HepG2 (cell line): Measurements from ENCODE around the gene NGFR.

Experiments
- CTCF ChIP-seq: sonication (generic); formaldehyde crosslinking; IDR thresholded peaks from 2 replicates; pipeline ENCODE4 v1.5.0; 2020; ENCODE audit warnings: mild to moderate bottlenecking, missing genetic modification reagents, moderate library complexity
- ISL2 ChIP-seq: sonication (generic); formaldehyde crosslinking; IDR thresholded peaks from 2 replicates; pipeline ENCODE4 v1.5.0; 2020; ENCODE audit warnings: missing genetic modification reagents
- JUND ChIP-seq: sonication (generic); formaldehyde crosslinking; IDR thresholded peaks from 2 replicates; pipeline ENCODE4 v1.8.0; 2022; ENCODE audit warnings: mild to moderate bottlenecking, missing genetic modification reagents
- MTF1 ChIP-seq: sonication (generic); formaldehyde crosslinking; IDR thresholded peaks from 2 replicates; pipeline ENCODE4 v1.5.0; 2020; ENCODE audit warnings: missing genetic modification reagents
- MYPOP ChIP-seq: sonication (generic); formaldehyde crosslinking; IDR thresholded peaks from 2 replicates; pipeline ENCODE4 v1.8.1; 2023; ENCODE audit warnings: mild to moderate bottlenecking, moderate library complexity, missing genetic modification reagents
- RORA ChIP-seq: sonication (generic); formaldehyde crosslinking; IDR thresholded peaks from 2 replicates; pipeline ENCODE4 v1.5.0; 2020; ENCODE audit warnings: mild to moderate bottlenecking, missing genetic modification reagents, moderate library complexity
- RXRA ChIP-seq: sonication (generic); formaldehyde crosslinking; IDR thresholded peaks from 2 replicates; pipeline ENCODE4 v1.5.1; 2020; ENCODE audit warnings: missing genetic modification reagents
- TAF15 ChIP-seq: fragments of 200-400 bp; formaldehyde crosslinking; IDR thresholded peaks from one replicate; pipeline ENCODE4 v1.6.1; 2018; ENCODE audit warnings: mild to moderate bottlenecking, low read depth, low read length; ENCODE audit not compliant: poor library complexity, severe bottlenecking
- ZBTB21 ChIP-seq: sonication (generic); formaldehyde crosslinking; IDR thresholded peaks from 2 replicates; pipeline ENCODE4 v1.4.0; 2020; ENCODE audit warnings: missing genetic modification reagents
- ZBTB34 ChIP-seq: sonication (generic); formaldehyde crosslinking; IDR thresholded peaks from 2 replicates; pipeline ENCODE4 v1.8.0; 2022; ENCODE audit warnings: mild to moderate bottlenecking, missing genetic modification reagents
- ZNF292 ChIP-seq: sonication (generic); formaldehyde crosslinking; IDR thresholded peaks from 2 replicates; pipeline ENCODE4 v1.8.1; 2022; ENCODE audit warnings: mild to moderate bottlenecking, low read depth, missing genetic modification reagents, borderline replicate concordance

GRCh38 chr17:49548506-49549310 is 53.6 kb downstream of the NGFR start:
- no peak for TF ChIP-seq MYPOP (CRISPR knock-in tag)
- no peak for TF ChIP-seq MTF1
- peak; percentile 88 for TF ChIP-seq CTCF (CRISPR knock-in tag)
- no peak for TF ChIP-seq JUND (CRISPR knock-in tag)
- no peak for TF ChIP-seq RORA (CRISPR knock-in tag)
- TF ChIP-seq ISL2: no peak
- TF ChIP-seq ZNF292 (CRISPR knock-in tag): no peak
- TF ChIP-seq RXRA (CRISPR knock-in tag): 0 out of 2 replicates have a peak, but pooled peaks have one; percentile 26
- no peak for TF ChIP-seq TAF15
- TF ChIP-seq ZBTB34 (CRISPR knock-in tag): no peak
- no peak for TF ChIP-seq ZBTB21 (CRISPR knock-in tag)
